OCI-LY1 (cell line): ENCODE results near the gene CLEC16A.

Source experiments
- EZH2 ChIP-seq: fragments of 200-600 bp; sonication (generic), shearing (Covaris generic); IDR thresholded peaks from 2 replicates; pipeline ENCODE4 v1.8.0; 2017; ENCODE audit warnings: borderline replicate concordance, mixed run types, mild to moderate bottlenecking, antibody characterized with exemption, low read length, moderate library complexity, mixed read lengths
- TF ChIP-seq, protein P1 (sequence below): fragments of 200-600 bp; sonication (generic), shearing (Covaris generic); IDR thresholded peaks from 2 replicates; pipeline ENCODE4 v1.5.1; 2017; ENCODE audit warnings: mild to moderate bottlenecking, antibody characterized with exemption, low read length, moderate library complexity, mixed read lengths

DNA sequence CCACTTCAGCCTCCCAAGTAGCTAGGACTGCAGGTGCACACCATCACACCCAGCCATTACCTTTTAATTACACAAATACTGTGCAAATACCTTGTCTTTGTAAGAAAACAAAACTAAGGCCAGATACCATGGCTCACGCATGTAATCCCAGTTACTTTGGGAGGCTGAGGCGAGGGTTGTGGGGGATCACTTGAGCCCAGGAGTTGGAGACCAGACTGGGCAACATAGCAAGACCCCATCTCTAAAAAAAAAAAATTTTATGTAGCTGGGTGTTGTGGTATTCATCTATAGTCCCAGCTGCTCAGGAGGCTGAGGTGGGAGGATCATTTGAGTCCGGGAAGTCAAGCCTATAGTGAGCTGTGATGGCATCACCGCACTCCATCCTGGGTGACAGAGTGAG is 151.6 kb downstream of the CLEC16A start:
- TF ChIP-seq, protein P1, sequence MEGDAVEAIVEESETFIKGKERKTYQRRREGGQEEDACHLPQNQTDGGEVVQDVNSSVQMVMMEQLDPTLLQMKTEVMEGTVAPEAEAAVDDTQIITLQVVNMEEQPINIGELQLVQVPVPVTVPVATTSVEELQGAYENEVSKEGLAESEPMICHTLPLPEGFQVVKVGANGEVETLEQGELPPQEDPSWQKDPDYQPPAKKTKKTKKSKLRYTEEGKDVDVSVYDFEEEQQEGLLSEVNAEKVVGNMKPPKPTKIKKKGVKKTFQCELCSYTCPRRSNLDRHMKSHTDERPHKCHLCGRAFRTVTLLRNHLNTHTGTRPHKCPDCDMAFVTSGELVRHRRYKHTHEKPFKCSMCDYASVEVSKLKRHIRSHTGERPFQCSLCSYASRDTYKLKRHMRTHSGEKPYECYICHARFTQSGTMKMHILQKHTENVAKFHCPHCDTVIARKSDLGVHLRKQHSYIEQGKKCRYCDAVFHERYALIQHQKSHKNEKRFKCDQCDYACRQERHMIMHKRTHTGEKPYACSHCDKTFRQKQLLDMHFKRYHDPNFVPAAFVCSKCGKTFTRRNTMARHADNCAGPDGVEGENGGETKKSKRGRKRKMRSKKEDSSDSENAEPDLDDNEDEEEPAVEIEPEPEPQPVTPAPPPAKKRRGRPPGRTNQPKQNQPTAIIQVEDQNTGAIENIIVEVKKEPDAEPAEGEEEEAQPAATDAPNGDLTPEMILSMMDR: no peak
- no peak for TF ChIP-seq EZH2
